ENCODE data around the gene ENO4. TPM values are rescaled to one million over a fixed set of nuclear protein-coding genes. Genes with fewer than 3 reads are reported as not detected.

ENO4 gene
- total RNA-seq, 2 donors from 2014 or later = not detected

DNA sequence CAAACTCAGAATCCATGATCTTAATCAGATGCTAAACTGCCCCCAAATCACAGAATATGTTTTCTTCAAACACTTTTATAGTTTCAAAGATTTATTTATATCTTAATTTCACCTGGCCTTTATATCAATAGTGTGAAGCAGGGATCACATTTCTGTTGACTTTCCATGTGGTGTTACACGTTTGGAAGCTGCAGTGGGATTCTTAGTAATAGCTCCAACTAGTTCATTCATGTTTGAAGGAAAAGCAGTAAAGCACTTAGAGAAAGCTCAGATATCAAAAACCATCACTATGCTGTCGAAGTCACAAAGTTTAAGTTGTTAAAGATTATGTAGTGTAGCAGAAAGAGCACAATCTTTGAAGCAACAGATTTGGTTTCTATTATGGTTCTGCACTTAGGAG, 16.8 kb downstream of the ENO4 start:
- Mint-ChIP-seq H3K4me3 (no peak overlapping the region), H3K4me1 (ENCODE audit: low read depth in 2 of 2) (no peaks in the 10 kb centered on the region), H3K27ac (no peak overlapping the region), H3K9me3 (no peaks in the 10 kb centered on the region), H3K27me3 (no peaks in the 10 kb centered on the region), H3K36me3 (no peaks in the 10 kb centered on the region)
- ATAC-seq (no peak), DNase-seq (ENCODE audit: low spot score) (no peak)

DNA sequence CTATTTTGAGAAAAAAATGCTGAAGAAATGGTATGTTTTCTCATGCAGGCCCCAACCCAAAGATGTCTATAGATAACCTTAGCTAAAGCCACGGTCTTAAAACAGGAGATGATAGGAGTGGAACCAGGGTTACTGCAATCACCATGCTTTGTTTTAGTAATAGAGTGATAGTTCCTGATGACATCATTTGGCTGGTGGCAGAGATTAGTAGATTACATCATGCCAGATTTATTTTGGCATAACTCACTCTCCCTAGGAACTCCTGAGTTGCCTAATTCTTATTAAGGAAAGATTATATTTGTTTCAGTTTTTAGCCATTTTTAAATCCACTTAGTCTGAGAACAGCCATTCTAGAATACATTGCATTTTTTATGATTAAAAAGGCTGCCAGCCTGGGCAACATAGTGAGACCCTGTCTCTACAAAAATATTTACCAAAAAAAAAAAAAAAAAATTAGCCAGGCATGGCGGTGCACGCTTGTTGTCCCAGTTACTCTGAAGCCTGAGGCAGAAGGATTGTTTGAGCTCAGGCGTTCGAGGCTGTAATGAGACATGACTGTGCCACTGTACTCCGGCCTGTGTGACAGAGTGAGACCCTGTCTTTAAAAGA, 17.8 kb downstream of the ENO4 start:
- DNase-seq (ENCODE audit: low spot score) (no peak), ATAC-seq (no peak)
- H3K36me3 Mint-ChIP-seq = no peaks in the 10 kb centered on the region
- H3K4me1 Mint-ChIP-seq (ENCODE audit: low read depth in 2 of 2) = no peaks in the 10 kb centered on the region
- no peaks in the 10 kb centered on the region for H3K9me3 Mint-ChIP-seq
- no peak overlapping the region for H3K4me3 Mint-ChIP-seq
- no peak overlapping the region for H3K27ac Mint-ChIP-seq
- no peaks in the 10 kb centered on the region for H3K27me3 Mint-ChIP-seq

DNA sequence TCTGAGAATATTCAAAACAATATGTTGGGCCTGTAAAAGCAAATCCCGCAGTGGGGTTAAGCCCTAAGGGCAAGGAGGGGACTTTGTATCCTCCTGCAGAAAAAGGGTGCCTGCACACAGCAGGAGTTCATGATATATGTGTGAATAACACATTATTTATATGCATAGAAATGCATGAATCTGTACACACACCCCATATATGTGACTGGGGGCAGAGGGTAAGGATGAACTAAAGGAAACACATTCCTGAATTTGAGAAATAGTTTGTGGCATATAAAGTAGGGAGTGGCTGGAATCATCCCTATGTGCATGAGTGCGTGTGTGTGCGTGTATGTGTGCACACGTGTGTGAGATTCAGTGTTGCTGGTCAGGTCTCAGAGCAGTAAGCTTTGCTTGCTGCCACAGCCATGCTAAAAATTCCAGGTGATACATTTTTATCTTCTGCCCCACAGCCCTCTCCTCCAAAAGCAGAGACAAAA, 18.9 kb downstream of the ENO4 start:
- Mint-ChIP-seq H3K4me3 (no peak overlapping the region), H3K27ac (no peak overlapping the region), H3K36me3 (no peaks in the 10 kb centered on the region), H3K9me3 (no peaks in the 10 kb centered on the region), H3K27me3 (peaks cover 0 to 6% of the 10 kb centered on the region in 2 donors), H3K4me1 (ENCODE audit: low read depth in 2 of 2) (no peaks in the 10 kb centered on the region)
- DNase-seq (ENCODE audit: low spot score) (no peak), ATAC-seq (no peak)

DNA sequence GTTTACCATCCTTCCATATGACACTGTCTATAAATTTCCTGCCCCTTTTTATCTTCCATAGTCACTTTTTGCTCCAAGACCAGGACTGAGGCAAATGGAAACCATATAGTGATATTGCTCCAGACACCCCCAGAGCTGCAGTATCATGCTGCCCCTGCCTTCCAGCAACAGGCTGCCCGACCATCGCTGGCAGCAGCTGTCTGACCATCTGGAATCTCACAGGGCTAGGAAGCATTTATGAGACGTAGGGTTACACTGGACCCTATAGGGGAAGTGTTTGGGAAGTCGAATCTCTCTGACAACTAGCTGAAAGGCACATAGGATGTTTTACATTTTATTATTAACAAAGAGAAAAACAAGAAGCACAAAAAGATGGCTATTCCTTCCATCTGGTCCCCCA, 19.4 kb downstream of the ENO4 start:
- Mint-ChIP-seq H3K36me3 (no peaks in the 10 kb centered on the region), H3K27ac (no peak overlapping the region), H3K9me3 (no peaks in the 10 kb centered on the region), H3K27me3 (peaks cover 0 to 6% of the 10 kb centered on the region in 2 donors), H3K4me1 (ENCODE audit: low read depth in 2 of 2) (no peaks in the 10 kb centered on the region), H3K4me3 (no peak overlapping the region)
- DNase-seq (ENCODE audit: low spot score) = no peak
- no peak for ATAC-seq

DNA sequence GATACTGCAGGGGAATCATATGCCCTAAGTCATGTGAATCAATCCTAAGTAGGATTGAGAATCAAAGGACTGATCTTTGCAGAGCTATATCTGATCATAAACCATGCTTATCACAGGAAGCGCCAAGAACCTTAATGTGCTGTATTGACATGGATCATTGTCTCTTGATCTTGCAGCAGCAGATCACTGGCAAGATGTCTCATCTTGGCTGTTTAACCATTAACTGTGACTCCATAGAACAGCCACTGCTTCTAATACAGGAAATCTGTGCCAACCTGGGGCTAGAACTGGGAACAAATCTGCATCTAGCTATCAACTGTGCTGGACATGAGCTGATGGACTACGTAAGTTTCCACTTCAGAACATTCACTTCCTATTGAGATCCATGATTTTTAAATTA, 21.6 kb downstream of the ENO4 start:
- Mint-ChIP-seq H3K4me3 (no peak overlapping the region), H3K27ac (no peak overlapping the region), H3K4me1 (ENCODE audit: low read depth in 2 of 2) (no peaks in the 10 kb centered on the region), H3K27me3 (peaks cover 0 to 6% of the 10 kb centered on the region in 2 donors), H3K36me3 (no peaks in the 10 kb centered on the region), H3K9me3 (no peaks in the 10 kb centered on the region)
- no peak for DNase-seq (ENCODE audit: low spot score)
- no peak for ATAC-seq

DNA sequence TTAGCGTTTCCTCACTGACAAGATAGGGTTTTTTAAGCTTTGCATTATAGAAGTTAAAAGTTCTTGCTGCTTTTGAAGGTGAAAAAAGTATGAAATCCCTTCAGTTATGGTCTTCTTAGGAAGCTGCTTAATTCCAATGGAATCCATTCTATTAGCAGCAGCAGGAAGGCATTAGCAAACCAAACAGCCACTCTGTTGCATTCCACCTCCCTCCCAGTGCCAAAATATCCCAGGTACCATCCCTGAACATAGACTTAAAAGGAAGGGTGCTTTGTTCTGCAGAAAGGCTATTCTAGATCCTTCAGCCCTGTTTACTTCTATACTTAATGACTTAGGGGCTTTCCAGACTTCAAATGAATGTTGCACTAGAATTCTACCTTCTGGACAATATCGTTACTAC, 23.8 kb downstream of the ENO4 start:
- H3K9me3 Mint-ChIP-seq = no peaks in the 10 kb centered on the region
- no peak for DNase-seq (ENCODE audit: low spot score)
- H3K4me1 Mint-ChIP-seq (ENCODE audit: low read depth in 2 of 2) = no peaks in the 10 kb centered on the region
- no peak overlapping the region for H3K4me3 Mint-ChIP-seq
- H3K36me3 Mint-ChIP-seq = no peaks in the 10 kb centered on the region
- H3K27me3 Mint-ChIP-seq = peaks cover 2 to 6% of the 10 kb centered on the region in 2 donors
- H3K27ac Mint-ChIP-seq = no peak overlapping the region
- no peak for ATAC-seq

DNA sequence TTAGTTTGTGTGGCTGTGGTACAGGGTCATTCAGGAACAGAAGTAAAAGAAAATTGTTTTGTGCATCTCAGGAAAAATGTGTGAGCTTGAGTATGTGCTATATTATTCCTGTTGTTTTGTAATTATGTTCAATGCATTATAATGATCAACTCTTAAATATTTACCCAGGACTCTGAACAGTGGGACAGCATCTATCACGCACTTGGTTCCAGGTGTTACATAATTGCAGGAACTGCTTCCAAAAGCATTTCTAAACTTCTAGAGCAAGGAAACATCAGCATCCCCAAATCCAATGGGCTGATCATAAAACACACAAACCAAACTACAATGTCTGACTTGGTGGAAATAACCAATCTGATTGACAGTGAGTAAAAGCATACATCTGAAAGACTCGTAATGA, 26.6 kb downstream of the ENO4 start:
- peaks cover 2 to 6% of the 10 kb centered on the region in 2 donors for H3K27me3 Mint-ChIP-seq
- H3K9me3 Mint-ChIP-seq = no peaks in the 10 kb centered on the region
- H3K36me3 Mint-ChIP-seq = no peaks in the 10 kb centered on the region
- DNase-seq (ENCODE audit: low spot score) = no peak
- H3K4me3 Mint-ChIP-seq = no peak overlapping the region
- ATAC-seq = no peak
- H3K4me1 Mint-ChIP-seq (ENCODE audit: low read depth in 2 of 2) = no peaks in the 10 kb centered on the region
- H3K27ac Mint-ChIP-seq = no peak overlapping the region

DNA sequence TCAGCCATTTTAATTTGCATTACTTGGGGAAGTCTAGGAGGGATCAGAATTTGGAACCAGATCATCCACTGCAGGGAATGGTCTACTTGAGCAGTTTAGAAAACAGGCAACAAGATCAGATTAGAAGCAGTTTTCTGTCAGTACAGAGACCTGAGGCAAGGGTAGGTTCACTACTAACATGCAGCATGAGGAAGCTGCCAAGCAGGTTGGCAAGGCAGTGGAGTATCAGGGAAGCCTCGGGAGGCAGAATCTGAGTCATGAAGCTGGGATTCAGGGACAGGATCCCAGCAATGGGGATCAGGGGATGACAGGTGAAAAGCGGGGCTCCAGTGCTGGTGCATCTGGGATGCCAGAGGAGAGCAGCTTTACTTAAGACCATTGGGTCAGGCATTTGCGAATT, 28.1 kb downstream of the ENO4 start:
- DNase-seq (ENCODE audit: low spot score) (no peak), ATAC-seq (no peak)
- Mint-ChIP-seq H3K27me3 (peaks cover 2 to 4% of the 10 kb centered on the region in 2 donors), H3K9me3 (no peaks in the 10 kb centered on the region), H3K4me1 (ENCODE audit: low read depth in 2 of 2) (no peaks in the 10 kb centered on the region), H3K36me3 (no peaks in the 10 kb centered on the region), H3K27ac (no peak overlapping the region), H3K4me3 (no peak overlapping the region)

DNA sequence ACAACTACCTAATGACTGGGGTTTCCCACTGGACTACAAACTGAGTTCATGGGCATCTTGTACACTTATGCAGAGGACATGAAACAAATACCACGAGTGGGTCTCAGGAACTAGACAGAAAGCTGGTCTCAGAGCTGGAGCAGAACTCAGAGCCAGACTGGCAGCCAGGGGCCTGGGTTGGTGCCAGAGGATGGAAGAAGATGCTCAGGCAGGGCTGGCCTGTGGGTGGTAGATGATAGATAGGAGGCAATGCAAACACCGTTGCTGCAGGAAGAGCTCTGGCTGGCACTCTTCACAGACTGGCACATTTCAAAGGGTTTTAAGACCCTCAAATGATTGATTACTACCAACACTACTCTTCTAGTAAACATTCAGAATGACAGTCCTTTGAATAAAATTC, 28.8 kb downstream of the ENO4 start:
- Mint-ChIP-seq H3K4me1 (ENCODE audit: low read depth in 2 of 2) (no peaks in the 10 kb centered on the region), H3K4me3 (no peak overlapping the region), H3K27me3 (peaks cover 0 to 2% of the 10 kb centered on the region in 2 donors), H3K27ac (no peak overlapping the region), H3K36me3 (no peaks in the 10 kb centered on the region), H3K9me3 (no peaks in the 10 kb centered on the region)
- ATAC-seq = no peak
- no peak for DNase-seq (ENCODE audit: low spot score)

DNA sequence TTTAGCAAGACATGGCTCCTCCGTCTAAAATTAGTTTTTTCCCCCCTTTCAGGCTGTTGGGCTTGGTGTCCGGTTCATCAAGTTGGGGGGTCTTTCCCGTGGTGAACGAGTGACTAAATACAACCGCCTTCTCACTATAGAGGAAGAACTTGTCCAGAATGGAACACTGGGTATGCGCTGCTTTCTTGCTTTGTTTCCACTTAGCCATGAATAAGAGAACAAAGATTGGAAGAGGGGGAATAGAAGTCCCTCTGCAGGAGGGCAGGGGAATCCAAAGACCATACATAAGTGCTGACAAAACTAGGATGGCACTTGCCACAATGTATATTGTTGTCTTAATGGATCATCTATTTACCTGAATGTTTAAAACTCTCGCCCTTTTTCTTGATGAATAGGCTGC, 30.5 kb downstream of the ENO4 start:
- no peaks in the 10 kb centered on the region for H3K4me1 Mint-ChIP-seq (ENCODE audit: low read depth in 2 of 2)
- ATAC-seq (no peak), DNase-seq (ENCODE audit: low spot score) (no peak)
- H3K27me3 Mint-ChIP-seq = peaks cover 0 to 2% of the 10 kb centered on the region in 2 donors
- no peaks in the 10 kb centered on the region for H3K9me3 Mint-ChIP-seq
- no peaks in the 10 kb centered on the region for H3K36me3 Mint-ChIP-seq
- H3K4me3 Mint-ChIP-seq = no peak overlapping the region
- no peak overlapping the region for H3K27ac Mint-ChIP-seq

DNA sequence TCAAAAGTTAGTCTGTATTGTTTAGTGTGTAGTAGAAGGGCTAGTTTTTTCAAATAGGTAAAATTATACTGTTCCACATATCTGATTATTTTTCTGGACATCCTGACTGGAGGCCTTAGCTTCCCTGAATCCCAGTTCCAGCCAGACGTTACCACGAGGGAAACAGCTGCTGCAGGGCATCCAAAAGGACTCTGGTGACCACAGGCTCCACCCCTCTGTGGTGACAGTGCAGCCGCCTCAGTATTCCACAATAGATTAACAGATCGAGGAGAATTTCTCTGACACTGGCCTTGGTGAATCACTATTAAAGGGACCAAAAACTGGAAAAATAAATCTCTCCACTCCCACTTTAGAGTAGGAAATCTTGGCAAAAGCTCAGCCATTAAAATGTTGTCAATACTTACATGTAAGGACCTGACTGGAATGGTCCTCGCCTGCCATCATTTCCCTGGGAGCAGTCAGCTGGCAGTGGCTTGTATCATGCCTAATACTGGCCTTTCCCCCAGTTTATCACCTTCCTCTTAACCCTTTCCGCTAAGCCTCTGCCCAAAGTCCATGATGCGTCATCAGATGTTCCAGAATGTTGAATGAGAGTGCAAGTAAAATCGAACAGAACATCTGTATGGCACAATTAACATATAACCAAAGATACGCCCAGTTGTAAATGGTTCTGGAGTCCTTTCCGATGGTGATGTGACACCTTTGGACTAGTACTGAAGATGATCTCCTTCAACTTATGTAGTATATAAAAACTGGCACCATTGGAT, 31.6 kb downstream of the ENO4 start:
- no peak for DNase-seq (ENCODE audit: low spot score)
- no peaks in the 10 kb centered on the region for H3K36me3 Mint-ChIP-seq
- H3K27ac Mint-ChIP-seq = no peak overlapping the region
- H3K4me3 Mint-ChIP-seq = no peak overlapping the region
- no peaks in the 10 kb centered on the region for H3K9me3 Mint-ChIP-seq
- ATAC-seq = no peak
- H3K4me1 Mint-ChIP-seq (ENCODE audit: low read depth in 2 of 2) = no peaks in the 10 kb centered on the region
- H3K27me3 Mint-ChIP-seq = peaks cover 0 to 2% of the 10 kb centered on the region in 2 donors

DNA sequence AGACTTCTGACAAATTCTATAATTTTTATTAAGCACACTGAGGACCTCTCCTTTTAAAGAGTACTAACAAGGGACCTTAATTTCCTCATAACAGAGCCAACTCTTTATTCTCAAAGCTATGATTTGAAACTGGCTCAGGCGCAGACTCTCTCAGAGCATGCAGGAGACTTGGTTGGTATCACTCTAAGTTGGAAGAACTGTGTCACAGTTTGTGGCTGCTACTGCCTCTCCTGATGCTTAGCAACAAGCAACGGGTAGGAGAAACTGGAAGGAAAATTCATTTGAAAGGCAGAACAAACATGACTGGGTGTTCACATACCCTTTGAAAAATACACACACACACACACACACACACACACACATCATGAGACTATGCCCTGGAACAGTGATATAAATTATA, 33.3 kb downstream of the ENO4 start:
- H3K27me3 Mint-ChIP-seq = no peaks in the 10 kb centered on the region
- ATAC-seq = no peak
- H3K4me1 Mint-ChIP-seq (ENCODE audit: low read depth in 2 of 2) = no peaks in the 10 kb centered on the region

DNA sequence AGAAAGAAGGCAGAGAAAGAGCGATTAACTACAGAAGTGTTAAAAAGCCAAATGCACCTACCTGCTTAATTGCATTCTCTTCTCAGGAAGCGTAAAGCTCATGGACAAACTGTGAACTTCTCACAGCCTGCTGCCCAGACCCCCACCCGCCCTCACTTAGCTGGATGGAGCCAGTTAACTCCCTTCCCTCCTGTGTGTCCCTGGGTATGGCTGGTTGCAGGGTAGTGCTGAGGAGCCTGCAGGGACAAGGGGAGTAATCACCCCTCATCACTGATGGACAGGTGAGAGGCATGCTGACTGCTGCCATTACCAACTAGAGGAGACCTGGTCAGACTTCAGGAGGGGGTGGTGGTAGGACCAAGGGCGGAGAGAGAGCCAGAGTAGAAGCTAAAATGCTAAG, 37.5 kb downstream of the ENO4 start:
- Mint-ChIP-seq H3K4me3 (no peak overlapping the region), H3K27me3 (peaks cover 0 to 6% of the 10 kb centered on the region in 2 donors), H3K36me3 (no peaks in the 10 kb centered on the region), H3K4me1 (ENCODE audit: low read depth in 2 of 2) (no peaks in the 10 kb centered on the region), H3K9me3 (no peaks in the 10 kb centered on the region), H3K27ac (no peak overlapping the region)
- DNase-seq (ENCODE audit: low spot score) (no peak), ATAC-seq (no peak)

More for the DNA sequence above, 33.3 kb downstream of the ENO4 start:
- Mint-ChIP-seq H3K27ac (no peak overlapping the region), H3K9me3 (no peaks in the 10 kb centered on the region), H3K36me3 (no peaks in the 10 kb centered on the region), H3K4me3 (no peak overlapping the region)
- no peak for DNase-seq (ENCODE audit: low spot score)

DNA sequence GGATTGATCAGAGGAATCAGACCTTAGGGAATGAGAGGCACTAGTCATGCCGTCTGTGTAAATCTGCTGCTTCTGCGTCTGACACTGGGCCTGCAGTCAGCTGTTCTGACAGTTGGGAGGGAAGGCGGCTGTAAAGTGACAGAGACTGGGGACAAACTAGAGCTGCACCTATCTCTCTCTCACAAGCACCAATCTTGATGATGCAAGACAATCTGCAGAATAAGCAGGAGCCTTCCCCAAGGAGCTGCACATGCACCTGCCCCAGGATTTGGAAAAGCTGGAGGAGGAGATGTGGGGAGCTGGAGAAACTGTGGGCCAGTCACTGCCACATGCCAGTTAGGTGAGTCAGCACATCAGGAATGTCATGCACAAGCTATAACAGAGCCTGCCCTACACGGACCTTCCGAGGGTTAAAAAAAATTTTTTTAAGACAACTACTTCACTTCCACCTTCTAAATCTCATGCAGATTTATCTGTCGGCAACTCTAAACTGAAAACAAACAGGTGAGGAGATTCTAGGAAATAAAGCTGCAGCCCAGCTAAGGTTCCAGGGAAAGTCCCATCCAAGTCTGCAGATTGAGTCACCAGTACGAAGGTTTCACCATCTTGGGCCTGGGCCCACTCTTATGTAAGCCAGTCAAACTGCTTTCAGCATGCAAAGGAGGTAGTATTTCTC, 39.2 kb downstream of the ENO4 start:
- DNase-seq (ENCODE audit: low spot score) (no peak), ATAC-seq (no peak)
- Mint-ChIP-seq H3K27ac (no peak overlapping the region), H3K36me3 (no peaks in the 10 kb centered on the region), H3K27me3 (peaks cover 9 to 13% of the 10 kb centered on the region in 2 donors), H3K4me3 (no peak overlapping the region), H3K9me3 (no peaks in the 10 kb centered on the region), H3K4me1 (ENCODE audit: low read depth in 2 of 2) (no peaks in the 10 kb centered on the region)
